Suprapubic skin (tissue), 4 donors: ENCODE results near the gene IGF2R. TPM values are rescaled to one million over a fixed set of nuclear protein-coding genes. Genes with fewer than 3 reads are reported as not detected.

ENCODE experiments used
- DNase-seq, 2 donors: peaks; one replicate each; pipeline ENCODE4 v3.0.0-alpha.2; 2019; ENCODE audit warnings: low spot score in 2 of 2
- H3K27ac ChIP-seq: fragments of 200-600 bp; sonication (generic); one replicate; pipeline ENCODE4 v1.5.1; 2019
- H3K27me3 ChIP-seq: fragments of 200-600 bp; sonication (generic); one replicate; pipeline ENCODE4 v1.5.1; 2019
- H3K36me3 ChIP-seq: fragments of 200-600 bp; sonication (generic); one replicate; pipeline ENCODE4 v1.5.1; 2019
- H3K4me1 ChIP-seq: fragments of 200-600 bp; sonication (generic); one replicate; pipeline ENCODE4 v1.5.1; 2019
- H3K4me3 ChIP-seq: fragments of 200-600 bp; sonication (generic); one replicate; pipeline ENCODE4 v1.5.1; 2019; ENCODE audit warnings: mild to moderate bottlenecking
- H3K9me3 ChIP-seq: fragments of 200-600 bp; sonication (generic); one replicate; pipeline ENCODE4 v1.5.1; 2019
- CTCF ChIP-seq, 2 donors: fragments of 200-600 bp in 1 of 2; fragments of 450-650 bp in 1 of 2; sonication (generic) in 1 of 2; IDR thresholded peaks; one replicate each; pipeline ENCODE4 v1.5.1; 2016 to 2019; ENCODE audit warnings: antibody characterized with exemption in 2 of 2, mild to moderate bottlenecking in 1 of 2, moderate library complexity in 1 of 2
- EP300 ChIP-seq: sonication (generic); formaldehyde crosslinking; IDR thresholded peaks from one replicate; pipeline ENCODE4 v1.6.1; 2017; ENCODE audit warnings: antibody characterized with exemption
- POLR2A ChIP-seq, 2 donors: fragments of 450-650 bp; IDR thresholded peaks; one replicate each; pipeline ENCODE4 v1.6.1; 2017; ENCODE audit warnings: antibody characterized with exemption in 2 of 2, mild to moderate bottlenecking in 2 of 2, moderate library complexity in 2 of 2
- POLR2AphosphoS5 ChIP-seq, 3 donors: sonication (generic); formaldehyde crosslinking; IDR thresholded peaks; one replicate each; pipeline ENCODE4 v1.6.1; 2017; ENCODE audit warnings: antibody characterized with exemption in 3 of 3
- WGBS: methylation state at CpG from one replicate; pipeline ENCODE4 v1.1.5; 2018; 5-methylcytosine and 5-hydroxymethylcytosine counted together
- total RNA-seq, 4 donors: library from RNA; depleted of rRNA; stranded (reverse); fragments of >200 nt; gene quantifications; one replicate each; pipeline ENCODE4 v1.1.0, GENCODE V29; 2016

The IGF2R gene
- total RNA-seq, 4 donors from 2014 or later: 58.2 to 137 (median 90.6) TPM

GRCh38 chr6:160035693-160036330 lies 66.9 kb downstream of the IGF2R start:
- 93% methylated on average over 12 of the region's 12 CpGs for WGBS
- H3K4me1 ChIP-seq: peaks cover 36% of the 10 kb centered on the region
- no peaks in the 10 kb centered on the region for H3K9me3 ChIP-seq
- no peak overlapping the region for H3K4me3 ChIP-seq
- no peaks in the 10 kb centered on the region for H3K27me3 ChIP-seq
- peak overlapping the region; percentile 73 for H3K27ac ChIP-seq
- TF ChIP-seq POLR2AphosphoS5 (IDR thresholded peaks at IDR 0.05) (no peak), CTCF (IDR thresholded peaks at IDR 0.05) (no peak), POLR2A (IDR thresholded peaks at IDR 0.05) (no peak), EP300 (no peak)
- no peak for DNase-seq
- H3K36me3 ChIP-seq: peaks cover 52% of the 10 kb centered on the region

- Histone ChIP-seq H3K4me3 (no peak overlapping the region), H3K36me3 (peaks cover 51% of the 10 kb centered on the region), H3K9me3 (no peaks in the 10 kb centered on the region), H3K27ac (peak overlapping the region; percentile 73), H3K27me3 (no peaks in the 10 kb centered on the region), H3K4me1 (peaks cover 37% of the 10 kb centered on the region)
- TF ChIP-seq EP300 (no peak), POLR2A (IDR thresholded peaks at IDR 0.05) (no peak), POLR2AphosphoS5 (IDR thresholded peaks at IDR 0.05) (no peak), CTCF (IDR thresholded peaks at IDR 0.05) (no peak)
- no peak for DNase-seq
- 36% methylated on average over 6 of the region's 6 CpGs for WGBS
Observed at GRCh38 chr6:160036331-160036695, 67.4 kb downstream of the IGF2R start.

- Histone ChIP-seq H3K27ac (peak overlapping the region; percentile 73), H3K4me3 (no peak overlapping the region), H3K4me1 (peaks cover 42% of the 10 kb centered on the region), H3K27me3 (no peaks in the 10 kb centered on the region), H3K9me3 (no peaks in the 10 kb centered on the region), H3K36me3 (peaks cover 46% of the 10 kb centered on the region)
- DNase-seq: no peak
- no peak for TF ChIP-seq POLR2A (IDR thresholded peaks at IDR 0.05)
- TF ChIP-seq EP300: no peak
- no peak for TF ChIP-seq POLR2AphosphoS5 (IDR thresholded peaks at IDR 0.05)
- TF ChIP-seq CTCF (IDR thresholded peaks at IDR 0.05): no peak
- WGBS: 27% methylated on average over 4 of the region's 4 CpGs
Observed at GRCh38 chr6:160036790-160037206, 67.9 kb downstream of the IGF2R start.

GRCh38 chr6:160038479-160038878 lies 69.6 kb downstream of the IGF2R start:
- H3K4me3 ChIP-seq: no peak overlapping the region
- no peak overlapping the region for H3K27ac ChIP-seq
- H3K36me3 ChIP-seq: peaks cover 35% of the 10 kb centered on the region
- H3K9me3 ChIP-seq: no peaks in the 10 kb centered on the region
- peaks cover 59% of the 10 kb centered on the region for H3K4me1 ChIP-seq
- WGBS: 90% methylated on average over 8 of the region's 8 CpGs
- no peak for DNase-seq
- TF ChIP-seq CTCF (IDR thresholded peaks at IDR 0.05): no peak
- no peak for TF ChIP-seq EP300
- no peak for TF ChIP-seq POLR2AphosphoS5 (IDR thresholded peaks at IDR 0.05)
- no peak for TF ChIP-seq POLR2A (IDR thresholded peaks at IDR 0.05)
- H3K27me3 ChIP-seq: no peaks in the 10 kb centered on the region

GRCh38 chr6:160039441-160039840 lies 70.6 kb downstream of the IGF2R start:
- Histone ChIP-seq H3K4me3 (no peak overlapping the region), H3K36me3 (peaks cover 26% of the 10 kb centered on the region), H3K27me3 (no peaks in the 10 kb centered on the region), H3K4me1 (peaks cover 69% of the 10 kb centered on the region), H3K27ac (no peak overlapping the region), H3K9me3 (no peaks in the 10 kb centered on the region)
- no peak for DNase-seq
- TF ChIP-seq POLR2AphosphoS5 (IDR thresholded peaks at IDR 0.05) (no peak), CTCF (IDR thresholded peaks at IDR 0.05) (no peak), EP300 (no peak), POLR2A (IDR thresholded peaks at IDR 0.05) (no peak)
- 87% methylated on average over 5 of the region's 5 CpGs for WGBS
